ENCODE measurements around the gene CAPS.

CAPS gene

GRCh38 chr19:5900976-5901375 is 13.1 kb upstream of the CAPS start:
- DNase-seq (ENCODE audit: low read depth), result no peak
- H3K4me3 ChIP-seq (ENCODE audit: low read depth, low read length), result no peak overlapping the region
- TF ChIP-seq POLR2A (IDR thresholded peaks at IDR 0.05; ENCODE audit: extremely low read depth, insufficient read length), result no peak
- no peak for TF ChIP-seq MAX (IDR thresholded peaks at IDR 0.05; ENCODE audit: low read depth, low read length)
- TF ChIP-seq CTCF (IDR thresholded peaks at IDR 0.05; ENCODE audit: low read depth, low read length), result no peak
- TF ChIP-seq MYC (IDR thresholded peaks at IDR 0.05; ENCODE audit: low read depth, low read length), result no peak

- peak; percentile 22 for DNase-seq (ENCODE audit: low read depth)
- TF ChIP-seq MYC (IDR thresholded peaks at IDR 0.05; ENCODE audit: low read depth, low read length), result no peak; the same call in 1 of the 2 replicates
- no peak for TF ChIP-seq CTCF (IDR thresholded peaks at IDR 0.05; ENCODE audit: low read depth, low read length)
- no peak for TF ChIP-seq POLR2A (IDR thresholded peaks at IDR 0.05; ENCODE audit: extremely low read depth, insufficient read length)
- TF ChIP-seq MAX (IDR thresholded peaks at IDR 0.05; ENCODE audit: low read depth, low read length), result peak; percentile 60; the same call in 1 of the 2 replicates
- peak overlapping the region; percentile 94 for H3K4me3 ChIP-seq (ENCODE audit: low read depth, low read length)
Measured at GRCh38 chr19:5903056-5903623, 10.9 kb upstream of the CAPS start.

- peak within 1 kb of the TSS; percentile 94 for H3K4me3 ChIP-seq (ENCODE audit: low read depth, low read length)
- peak; percentile 93 for DNase-seq (ENCODE audit: low read depth)
- TF ChIP-seq POLR2A (IDR thresholded peaks at IDR 0.05; ENCODE audit: extremely low read depth, insufficient read length) (peak; percentile 86), MAX (IDR thresholded peaks at IDR 0.05; ENCODE audit: low read depth, low read length) (peak; percentile 89), CTCF (IDR thresholded peaks at IDR 0.05; ENCODE audit: low read depth, low read length) (no peak), MYC (IDR thresholded peaks at IDR 0.05; ENCODE audit: low read depth, low read length) (peak; percentile 90)
Measured at GRCh38 chr19:5903624-5904351, 10.3 kb upstream of the CAPS start, which contains the start of gene NDUFA11. Gene NDUFA11, minus strand, starts transcription at chr19:5903790. Its CDS starts 82 bp downstream, at chr19:5903708.

GRCh38 chr19:5904352-5905113 is 9.5 kb upstream of the CAPS start, which contains the start of gene VMAC:
Gene VMAC, plus strand, starts transcription at chr19:5904872. Its CDS starts 19 bp downstream, at chr19:5904891.
- peak; percentile 99 for DNase-seq (ENCODE audit: low read depth)
- TF ChIP-seq MYC (IDR thresholded peaks at IDR 0.05; ENCODE audit: low read depth, low read length), result peak; percentile 42
- peak; percentile 64 for TF ChIP-seq POLR2A (IDR thresholded peaks at IDR 0.05; ENCODE audit: extremely low read depth, insufficient read length)
- TF ChIP-seq MAX (IDR thresholded peaks at IDR 0.05; ENCODE audit: low read depth, low read length), result peak; percentile 64
- no peak for TF ChIP-seq CTCF (IDR thresholded peaks at IDR 0.05; ENCODE audit: low read depth, low read length)
- peak within 1 kb of the TSS; percentile 94 for H3K4me3 ChIP-seq (ENCODE audit: low read depth, low read length)

GRCh38 chr19:5905114-5905778 is 8.8 kb upstream of the CAPS start:
- H3K4me3 ChIP-seq (ENCODE audit: low read depth, low read length), result peak overlapping the region; percentile 77
- no peak for TF ChIP-seq MYC (IDR thresholded peaks at IDR 0.05; ENCODE audit: low read depth, low read length)
- no peak for TF ChIP-seq CTCF (IDR thresholded peaks at IDR 0.05; ENCODE audit: low read depth, low read length)
- TF ChIP-seq POLR2A (IDR thresholded peaks at IDR 0.05; ENCODE audit: extremely low read depth, insufficient read length), result no peak
- DNase-seq (ENCODE audit: low read depth), result no peak
